A172 (cell line): Measurements from ENCODE around the gene ELOVL5. TPM values are rescaled to one million over a fixed set of nuclear protein-coding genes. Genes with fewer than 3 reads are reported as not detected.
"Not testable (repeated sequence)": the region's sequence is repeated elsewhere in the genome, so short reads cannot be mapped to it uniquely, and the experiment has no call there.

Source experiments
- DNase-seq: peaks from one replicate; pipeline ENCODE4 v3.0.0-alpha.2; 2015; ENCODE audit warnings: low spot score
- total RNA-seq: library from RNA; depleted of rRNA; stranded (reverse); fragments of >200 nt; shearing (Covaris generic); gene quantifications from 2 replicates; pipeline ENCODE4 v1.2.3, GENCODE V29; 2014

The ELOVL5 gene
- total RNA-seq, 1 experiment from 2014 or later, result 57.3 TPM

DNA sequence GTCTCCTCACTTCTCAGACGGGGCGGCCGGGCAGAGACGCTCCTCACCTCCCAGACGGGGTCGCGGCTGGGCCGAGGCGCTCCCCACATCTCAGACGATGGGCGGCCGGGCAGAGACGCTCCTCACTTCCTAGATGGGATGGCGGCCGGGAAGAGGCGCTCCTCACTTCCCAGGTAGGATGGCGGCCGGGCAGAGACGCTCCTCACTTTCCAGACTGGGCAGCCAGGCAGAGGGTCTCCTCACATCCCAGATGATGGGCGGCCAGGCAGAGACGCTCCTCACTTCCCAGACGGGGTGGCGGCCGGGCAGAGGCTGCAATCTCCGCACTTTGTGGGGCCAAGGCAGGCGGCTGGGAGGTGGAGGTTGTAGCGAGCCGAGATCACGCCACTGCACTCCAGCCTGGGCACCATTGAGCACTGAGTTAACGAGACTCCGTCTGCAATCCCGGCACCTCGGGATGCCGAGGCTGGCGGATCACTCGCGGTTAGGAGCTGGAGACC, 43.2 kb downstream of the ELOVL5 start:
- DNase-seq, result not testable (repeated sequence)

DNA sequence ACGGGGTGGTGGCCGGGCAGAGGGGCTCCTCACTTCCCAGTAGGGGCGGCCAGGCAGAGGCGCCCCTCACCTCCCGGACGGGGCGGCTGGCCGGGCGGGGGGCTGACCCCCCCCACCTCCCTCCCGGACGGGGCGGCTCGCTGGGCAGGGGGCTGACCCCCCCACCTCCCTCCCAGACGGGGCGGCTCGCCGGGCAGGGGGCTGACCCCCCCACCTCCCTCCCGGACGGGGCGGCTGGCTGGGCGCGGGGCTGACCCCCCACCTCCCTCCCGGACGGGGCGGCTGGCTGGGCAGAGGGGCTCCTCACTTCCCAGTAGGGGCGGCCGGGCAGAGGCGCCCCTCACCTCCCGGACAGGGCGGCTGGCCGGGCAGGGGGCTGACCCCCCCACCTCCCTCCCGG, 43.8 kb downstream of the ELOVL5 start:
- DNase-seq, result not testable (repeated sequence)

DNA sequence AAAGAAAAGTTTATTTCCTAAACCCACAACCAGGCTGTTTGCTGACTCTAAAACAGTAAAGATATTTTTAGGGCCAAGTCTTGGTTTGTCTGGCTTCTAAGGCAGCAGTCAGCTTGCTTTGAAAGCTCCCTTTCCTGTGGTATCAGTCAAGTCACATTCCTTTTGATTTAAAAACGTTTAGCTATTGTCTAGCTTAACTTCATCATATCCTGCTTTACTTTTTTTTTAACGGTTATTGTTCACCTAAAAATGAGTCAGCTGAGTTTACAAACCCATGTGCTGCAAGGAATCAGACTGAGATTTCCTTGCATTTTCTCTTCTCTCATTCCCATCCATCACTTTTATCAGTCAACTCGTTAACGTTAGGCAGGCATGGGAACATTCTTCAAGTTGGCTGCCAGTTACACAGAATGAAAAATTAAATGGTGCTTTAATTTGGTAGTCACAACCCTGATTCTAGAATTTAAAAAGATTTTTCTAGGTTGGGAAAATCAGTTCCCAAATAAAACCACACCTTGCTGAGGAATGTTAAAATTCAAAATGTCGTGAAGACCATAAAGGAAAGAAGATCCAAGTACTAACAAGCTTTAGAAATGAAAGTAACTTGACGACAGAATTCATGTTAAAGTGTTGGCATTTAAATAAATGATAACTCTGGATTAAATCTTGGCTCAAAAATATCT, 45.9 kb downstream of the ELOVL5 start:
- DNase-seq, result peak; percentile 87

DNA sequence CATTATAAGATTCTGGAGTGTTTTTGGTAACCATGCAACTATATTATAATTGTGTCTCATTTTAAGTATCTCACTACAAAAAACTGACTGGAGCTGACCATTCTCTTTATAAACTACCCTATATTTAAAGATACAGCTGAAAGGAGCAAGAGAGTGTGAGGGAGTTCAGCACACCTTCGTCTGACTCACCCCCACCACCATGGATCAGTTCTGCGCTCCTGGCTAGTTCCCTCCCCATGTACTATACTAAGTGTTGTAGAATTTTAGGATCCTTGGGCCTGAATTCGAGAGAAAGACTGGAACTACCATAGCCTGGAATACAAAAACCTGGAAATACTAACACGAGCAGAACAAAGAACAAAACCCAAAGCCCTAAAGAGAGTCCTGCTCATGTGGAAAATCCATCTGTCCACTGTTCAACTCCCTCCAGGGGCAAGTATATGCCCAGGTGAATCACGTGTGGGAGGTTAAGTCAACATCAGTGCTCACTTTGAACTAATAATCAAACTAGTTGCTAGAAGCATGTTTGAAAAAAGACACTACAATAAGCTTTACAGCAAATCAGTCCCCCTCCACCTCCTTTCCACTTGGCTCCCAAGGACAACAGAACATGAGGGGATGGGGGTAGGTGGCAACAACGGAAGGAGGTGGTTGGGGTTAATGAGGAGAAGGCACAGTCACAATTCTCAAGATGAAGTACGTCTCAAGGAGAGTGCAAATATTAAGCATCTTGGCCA, 46.8 kb downstream of the ELOVL5 start:
- no peak for DNase-seq

DNA sequence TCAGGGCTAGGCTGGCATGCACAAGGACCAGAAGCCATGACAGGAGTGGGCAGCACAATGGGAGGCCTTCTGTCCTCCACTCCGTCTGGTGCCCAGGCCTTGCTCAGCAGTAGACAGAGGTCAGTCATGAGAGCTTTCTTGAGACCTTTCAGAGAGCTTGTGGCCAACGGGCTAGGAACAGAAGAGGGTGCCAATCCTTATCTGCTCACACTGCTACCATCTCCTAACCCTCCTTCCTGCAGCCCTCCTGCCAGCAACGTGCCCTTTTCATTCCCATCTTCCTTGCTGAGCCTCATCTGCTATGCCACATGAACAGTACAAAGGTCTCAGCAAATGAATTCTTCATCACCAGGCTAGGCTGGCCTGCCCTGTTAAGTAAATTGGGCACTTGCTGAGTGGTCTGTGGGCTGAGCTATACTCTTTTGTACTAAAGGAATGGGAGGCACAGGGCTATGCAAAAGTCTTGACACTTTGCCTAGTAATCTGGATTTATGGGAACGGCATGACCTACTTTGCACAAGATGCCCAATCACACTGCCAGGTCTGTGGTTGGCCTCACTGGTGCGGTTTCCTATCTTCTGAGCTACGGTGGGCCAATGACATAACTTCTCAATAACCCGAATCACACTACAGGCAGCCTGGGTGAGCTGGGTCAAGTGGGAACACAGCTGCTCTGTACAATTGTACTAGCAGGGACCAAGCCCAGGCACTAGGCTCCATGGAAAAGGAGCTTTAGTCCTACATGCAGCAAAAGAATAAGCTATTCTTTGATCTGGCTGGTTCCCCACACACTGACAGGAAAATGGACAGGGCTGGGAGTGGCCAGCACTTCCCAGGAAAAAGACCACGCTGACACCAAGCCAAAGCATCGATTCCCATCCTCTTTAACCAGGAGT, 47.8 kb downstream of the ELOVL5 start:
- DNase-seq, result peak; percentile 86

DNA sequence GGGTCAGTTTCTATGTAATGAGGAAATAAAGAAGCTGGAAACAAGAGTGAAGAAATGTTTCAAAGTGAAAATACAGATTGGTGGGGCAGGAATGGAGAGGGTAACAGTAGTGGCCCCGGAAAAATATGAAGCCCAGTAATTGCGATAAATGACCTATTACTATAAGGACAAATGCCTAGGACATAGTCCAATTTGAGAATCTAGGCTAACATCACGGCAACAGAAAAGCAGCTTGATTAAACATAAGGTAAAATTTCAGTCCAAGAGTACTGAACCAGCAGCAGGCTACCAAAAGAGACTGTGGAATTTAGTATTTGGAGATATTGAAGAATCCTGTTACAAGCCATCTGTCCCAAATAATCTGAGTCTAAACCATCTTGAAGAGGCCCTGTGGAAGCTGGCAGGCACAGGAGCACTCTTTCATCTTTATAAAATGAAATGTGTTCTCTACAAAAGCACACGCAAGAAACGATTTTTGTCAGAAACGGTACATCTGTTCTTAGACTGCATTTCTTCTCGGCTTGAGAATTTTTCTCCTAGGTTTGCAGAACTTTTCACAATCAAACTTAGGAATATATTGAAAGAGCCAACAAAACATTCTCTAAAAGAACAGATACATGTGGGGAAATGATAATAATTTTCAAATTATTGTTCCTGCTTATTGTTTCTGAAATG, 49.3 kb downstream of the ELOVL5 start:
- no peak for DNase-seq

DNA sequence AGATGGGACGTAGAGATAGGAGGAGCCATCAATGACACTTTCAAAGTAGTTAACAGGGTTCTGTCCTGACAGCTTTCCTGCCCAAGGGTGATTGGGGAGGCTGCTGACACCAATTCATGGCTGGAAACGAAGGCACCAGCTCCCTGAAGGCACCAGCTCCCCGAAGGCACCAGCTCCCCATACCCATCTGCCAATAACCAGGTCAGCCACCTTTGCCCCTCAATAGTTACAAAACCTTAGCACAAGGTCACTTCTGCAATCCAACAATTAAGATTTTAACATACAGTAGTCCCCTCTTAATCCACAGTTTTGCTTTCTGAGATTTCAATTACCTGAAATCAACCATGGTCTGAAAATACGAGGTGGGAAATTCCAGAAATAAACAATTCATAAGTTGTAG, 51.7 kb downstream of the ELOVL5 start:
- no peak for DNase-seq

DNA sequence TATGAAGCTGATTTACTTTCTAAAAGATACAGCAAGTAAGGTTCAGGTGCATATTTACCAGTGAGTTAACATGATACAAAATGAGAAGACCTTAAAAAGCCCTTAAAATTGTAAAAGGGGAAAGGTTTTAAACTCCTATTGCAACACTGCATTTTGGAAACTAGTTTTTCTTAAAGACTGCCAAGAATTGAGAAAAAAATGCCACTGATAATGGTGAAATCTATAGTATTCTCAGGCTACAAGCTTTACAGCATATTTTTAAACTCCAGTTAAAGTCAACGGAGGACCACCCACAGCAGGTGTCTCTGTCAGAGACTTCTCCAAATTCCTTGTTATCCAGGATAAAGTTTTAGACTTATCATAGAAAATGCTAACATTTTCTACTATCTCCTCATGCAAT, 53.6 kb downstream of the ELOVL5 start:
- no peak for DNase-seq

DNA sequence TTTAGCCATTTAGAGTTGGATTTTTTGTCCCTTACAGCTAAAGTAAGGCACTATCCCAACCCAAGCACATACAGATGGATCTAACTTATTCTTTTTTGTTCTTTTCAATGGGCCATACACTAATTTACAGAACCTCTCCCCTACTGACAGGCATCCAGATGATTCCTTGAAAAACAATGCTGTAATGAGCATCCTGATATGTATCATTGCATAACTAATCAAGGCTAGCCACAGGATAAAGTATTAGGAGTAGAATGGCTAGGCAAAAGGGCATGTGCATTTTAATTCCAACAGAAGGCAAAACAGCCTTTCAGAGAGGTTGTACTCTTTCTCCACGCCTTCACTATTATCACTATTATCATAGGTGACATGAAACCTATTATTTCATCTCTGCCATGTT, 54.1 kb downstream of the ELOVL5 start:
- DNase-seq, result no peak

DNA sequence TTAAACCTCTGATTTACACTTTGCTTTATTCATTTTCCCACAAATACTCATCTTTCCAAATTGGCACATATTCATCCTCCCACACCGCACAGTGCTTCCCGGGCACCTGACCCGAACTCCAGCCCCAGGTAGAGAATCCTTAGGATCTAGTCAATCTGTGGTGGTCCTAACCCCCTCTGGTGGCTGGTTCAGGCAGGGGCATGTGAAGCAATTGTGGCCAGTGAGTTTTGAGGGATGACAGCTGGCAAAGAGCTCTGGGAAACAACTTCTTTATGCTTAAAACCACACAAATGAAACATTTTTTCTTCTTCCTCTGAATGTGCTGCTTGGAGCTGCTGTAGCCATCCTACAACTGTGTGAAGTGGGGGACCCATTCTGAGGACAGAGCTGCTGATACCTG, 54.7 kb downstream of the ELOVL5 start:
- DNase-seq, result no peak

DNA sequence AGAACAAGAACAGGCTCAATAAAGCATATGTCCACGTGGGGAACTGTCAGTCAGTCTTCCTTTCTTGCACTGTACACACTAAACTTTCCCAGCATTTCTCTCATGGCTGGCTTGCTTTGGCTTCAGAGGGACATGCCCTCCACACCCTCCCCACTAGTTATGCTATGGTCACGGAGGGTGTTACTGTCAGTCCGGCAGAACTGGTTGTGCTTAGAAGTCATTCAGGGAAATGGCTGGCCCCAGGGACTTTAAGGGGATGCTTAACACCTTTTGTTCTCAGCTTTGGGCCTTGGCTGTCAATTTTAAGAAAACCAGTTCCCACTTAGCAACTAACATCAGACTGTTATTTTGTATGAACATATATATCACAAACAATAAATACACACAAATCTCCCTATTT, 55.1 kb downstream of the ELOVL5 start:
- no peak for DNase-seq

DNA sequence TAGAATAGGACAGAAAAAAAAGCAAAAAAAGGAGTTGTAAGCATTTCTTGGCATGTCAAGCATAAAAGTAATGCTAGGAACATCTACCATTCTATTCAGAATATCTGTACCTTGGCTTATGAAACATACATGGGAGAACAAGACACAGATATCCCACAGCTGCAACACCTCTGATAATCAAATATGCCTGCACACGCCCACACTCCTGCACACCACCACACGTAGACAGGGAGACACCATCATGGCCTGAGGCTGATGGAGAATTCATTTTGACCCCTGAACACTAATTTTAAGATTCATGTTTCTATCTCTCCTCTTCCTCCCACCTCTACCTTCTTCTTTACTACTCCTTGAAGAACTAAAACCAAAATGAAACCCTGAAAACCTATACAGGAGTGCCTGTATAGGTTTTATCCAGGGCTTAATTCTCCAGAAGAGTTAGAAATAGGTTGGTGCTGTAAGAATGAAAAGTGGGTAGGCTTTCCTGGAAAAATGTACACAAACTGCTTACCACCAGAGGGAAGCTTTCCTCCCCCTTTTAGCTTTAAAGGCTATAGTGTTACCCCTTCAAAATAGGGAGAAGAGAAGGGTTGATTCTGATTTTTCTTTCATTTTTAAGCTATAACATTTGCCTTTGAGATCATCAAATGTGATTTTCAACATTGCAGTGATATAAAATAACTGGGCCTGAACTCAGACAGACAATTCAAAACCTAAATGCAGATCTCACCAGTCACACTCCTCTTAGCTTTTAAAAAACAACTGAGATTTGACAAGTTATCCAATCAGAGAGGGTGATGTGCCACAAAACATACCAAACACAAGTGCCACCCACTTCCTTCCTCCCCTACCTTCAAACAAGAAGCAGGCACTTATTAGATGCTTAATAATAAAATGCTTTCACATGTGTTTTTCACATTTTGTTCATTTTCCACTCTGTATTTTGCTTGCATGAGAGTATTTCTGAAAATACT, 57.9 kb downstream of the ELOVL5 start:
- no peak for DNase-seq

DNA sequence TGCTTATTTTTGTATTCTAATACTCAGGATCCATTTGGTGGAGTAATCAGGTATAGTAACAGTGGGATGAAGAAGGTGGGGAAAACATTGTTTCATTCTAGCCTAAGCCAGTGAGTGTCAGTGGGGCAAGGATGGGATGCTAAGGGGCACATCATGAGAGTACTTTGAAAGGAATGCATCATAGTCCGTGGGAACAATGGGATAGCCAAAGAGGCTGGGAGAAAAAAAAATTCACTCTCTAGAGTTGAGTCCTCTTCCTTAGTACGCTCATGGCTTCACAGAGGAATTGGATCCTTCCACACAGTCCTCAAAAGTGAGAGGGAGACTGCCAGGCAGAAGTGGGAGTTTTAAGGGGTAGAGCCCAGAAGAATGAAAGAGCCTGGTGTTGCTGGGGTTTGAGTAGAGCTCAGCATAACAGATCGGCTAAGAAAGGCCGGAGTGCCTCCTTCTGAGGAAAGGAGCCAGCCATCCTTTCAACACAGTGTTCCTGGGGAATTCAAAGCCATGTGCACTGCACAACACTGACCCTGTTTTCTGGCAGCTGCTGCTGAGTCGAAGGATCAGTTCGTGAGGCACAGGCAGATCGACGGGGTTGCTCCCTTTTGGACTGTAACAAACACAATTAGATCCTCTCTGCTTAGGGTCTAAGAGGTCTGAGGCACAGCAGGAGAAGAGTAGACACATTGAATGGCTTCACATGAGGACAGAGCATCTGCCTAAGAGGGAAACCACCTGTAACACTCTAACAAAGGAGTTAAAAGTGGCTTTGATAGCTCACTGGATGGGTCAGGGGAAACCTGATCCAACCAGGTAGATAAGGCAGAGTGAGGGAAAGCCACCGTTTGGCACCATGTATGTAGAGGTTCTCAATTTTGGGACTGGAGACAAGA, 61.2 kb downstream of the ELOVL5 start:
- DNase-seq, result no peak

DNA sequence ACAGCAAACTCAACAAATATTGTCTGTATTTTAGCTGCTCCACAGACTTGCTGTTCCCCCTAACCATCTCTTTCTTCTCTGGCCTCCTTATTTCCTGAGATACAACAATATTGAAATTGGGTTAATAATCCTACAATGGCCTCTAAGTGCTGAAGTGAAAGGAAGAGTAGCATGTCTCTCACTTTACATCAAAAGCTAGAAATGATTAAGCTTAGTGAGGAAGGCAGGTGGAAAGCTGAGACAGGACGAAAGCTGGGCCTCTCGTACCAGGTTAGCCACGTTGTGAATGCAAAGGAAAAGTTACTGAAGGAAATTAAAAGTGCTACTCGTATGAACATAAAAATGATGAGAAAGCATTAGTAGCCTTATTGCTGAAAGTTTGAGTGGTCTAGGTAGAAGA, 63.8 kb downstream of the ELOVL5 start:
- no peak for DNase-seq

DNA sequence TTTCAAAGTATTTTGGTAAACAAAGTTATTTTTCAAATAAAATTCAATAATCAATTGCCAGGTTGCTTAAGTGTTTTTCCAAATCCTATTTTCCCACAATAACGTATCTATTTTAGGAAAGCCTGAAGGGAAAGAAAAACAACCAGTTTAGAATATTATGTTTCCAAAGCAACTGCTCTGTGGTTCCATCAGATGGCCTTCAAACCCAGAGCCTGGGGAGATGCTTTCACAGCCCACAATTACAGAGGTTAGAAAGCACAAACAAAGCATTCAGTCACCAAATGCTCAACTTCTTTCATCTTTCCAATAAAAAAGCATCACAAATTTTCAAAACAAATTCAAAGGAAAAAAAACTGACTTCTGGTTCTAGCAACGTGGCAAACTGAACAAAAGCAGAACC, 66.0 kb downstream of the ELOVL5 start:
- DNase-seq, result no peak

DNA sequence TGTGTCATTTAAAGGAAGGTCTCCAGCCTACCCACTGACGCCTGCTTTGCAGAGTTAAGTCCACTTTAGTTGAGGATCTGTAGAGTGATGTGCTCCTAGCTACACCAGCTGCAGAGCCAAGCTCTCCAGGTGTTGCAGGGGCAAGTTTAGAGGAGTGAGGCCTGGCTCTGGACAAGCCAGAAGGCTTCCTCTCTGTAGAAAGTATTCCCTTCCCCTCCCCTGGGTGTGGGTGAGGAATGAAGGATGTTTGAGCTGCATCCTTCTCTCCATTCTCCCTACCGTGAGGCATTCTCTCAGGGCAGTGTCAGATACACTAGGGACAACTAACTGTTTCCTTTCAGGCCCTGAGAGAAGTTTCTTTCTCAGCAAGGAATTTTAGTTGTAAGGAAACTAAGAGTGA, 66.5 kb downstream of the ELOVL5 start:
- DNase-seq, result no peak

DNA sequence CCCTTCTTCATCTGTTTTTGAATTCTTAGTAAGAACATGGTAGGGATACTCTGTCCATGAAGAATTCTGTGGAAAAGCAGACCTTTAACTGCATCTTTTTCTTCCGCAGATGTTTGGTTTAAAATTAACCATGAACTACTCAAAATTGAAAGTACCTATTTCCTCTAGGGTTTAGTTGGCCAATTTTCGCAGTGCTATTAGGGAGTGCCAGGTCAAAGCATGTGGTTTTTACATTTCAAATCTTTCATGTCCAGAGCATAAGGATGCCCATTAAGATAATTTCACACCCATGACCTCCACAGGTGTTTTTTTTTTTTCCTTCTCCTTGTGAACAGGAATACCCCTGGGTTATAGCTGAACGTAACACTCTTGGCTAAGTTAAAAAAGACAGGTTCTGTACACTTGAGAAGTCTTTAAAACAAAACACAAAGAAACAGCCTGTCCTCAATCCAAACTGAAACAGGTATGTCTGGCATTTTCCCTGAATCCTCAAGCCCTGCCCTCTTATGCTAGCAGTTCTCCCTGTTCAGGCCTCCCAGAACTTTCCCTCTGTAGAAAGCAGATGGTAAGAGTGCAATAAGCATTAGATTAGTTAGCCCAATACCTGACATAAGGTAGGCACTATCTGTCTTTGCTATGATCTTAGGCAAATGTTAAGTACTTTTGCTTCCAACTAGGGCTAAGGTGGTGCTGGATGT, 67.1 kb downstream of the ELOVL5 start:
- DNase-seq, result no peak

DNA sequence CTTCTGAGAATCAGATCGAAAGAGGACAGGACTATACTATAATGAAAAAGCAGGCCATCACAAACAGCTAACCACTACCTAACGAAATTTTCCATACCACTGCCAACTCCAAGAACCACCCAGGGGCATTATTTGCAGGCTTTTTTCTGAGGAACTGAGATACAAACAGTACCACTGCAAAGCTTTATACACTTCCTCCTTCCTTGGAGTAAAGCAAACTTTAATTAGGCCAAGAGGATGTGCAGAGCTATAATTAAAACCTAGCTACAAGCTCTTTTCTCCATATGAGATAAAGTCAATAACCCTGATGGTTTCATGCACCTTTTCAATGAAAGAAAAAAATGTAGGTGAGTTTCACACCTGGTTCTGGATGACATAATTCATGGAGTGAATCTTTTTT, 68.5 kb downstream of the ELOVL5 start:
- no peak for DNase-seq

DNA sequence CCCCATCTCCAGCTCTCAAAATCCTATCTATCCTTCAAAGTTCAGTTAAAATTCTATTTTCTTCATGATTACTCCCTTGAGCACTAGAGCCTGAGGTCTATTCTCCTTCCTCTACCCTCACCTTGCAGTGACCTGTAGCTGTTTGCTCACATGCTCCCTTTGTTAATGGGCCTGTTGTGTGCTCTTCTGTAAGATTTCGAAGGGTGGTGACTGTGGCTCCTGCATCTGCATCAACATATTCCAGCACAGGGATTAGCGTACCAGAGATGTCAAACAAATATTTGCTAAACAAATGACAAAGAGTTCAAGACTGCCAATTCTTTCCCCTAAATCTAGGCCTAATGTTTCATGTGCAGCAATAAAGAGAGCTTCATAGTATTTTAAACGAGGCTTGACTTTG, 69.5 kb downstream of the ELOVL5 start:
- no peak for DNase-seq
